ENCODE data around the gene ARSA. TPM values are rescaled to one million over a fixed set of nuclear protein-coding genes. Genes with fewer than 3 reads are reported as not detected.

The ARSA gene
- total RNA-seq, 4 donors from 2014 or later, result 23.3 to 51.8 (median 30.4) TPM

GRCh38 chr22:50604256-50605001 lies 23.5 kb downstream of the ARSA start:
- 57 to 75% methylated on average over 61 to 77 of the region's 103 CpGs for WGBS, 2 donors
- TF ChIP-seq CTCF (IDR thresholded peaks at IDR 0.05) (no peak), POLR2A (IDR thresholded peaks at IDR 0.05) (no peak)
- intact Hi-C loops (cut with DNase I; ENCODE audit: low total_unique reads), result no loop called here
- no peak for DNase-seq (ENCODE audit: low spot score in 2 of 2)
- H3K4me3 ChIP-seq (ENCODE audit: low read depth, poor library complexity, severe bottlenecking), result no peak overlapping the region

- 22% methylated on average over 16 of the region's 70 CpGs; no CpG with 5 or more reads in 1 of the 2 donors for WGBS, 2 donors
- DNase-seq (ENCODE audit: low spot score in 2 of 2), result no peak
- intact Hi-C loops (cut with DNase I; ENCODE audit: low total_unique reads), result no loop called here
- no peak for TF ChIP-seq CTCF (IDR thresholded peaks at IDR 0.05)
- no peak for TF ChIP-seq POLR2A (IDR thresholded peaks at IDR 0.05)
- H3K4me3 ChIP-seq (ENCODE audit: low read depth, poor library complexity, severe bottlenecking), result no peak overlapping the region
Observed at GRCh38 chr22:50603511-50604255, 24.3 kb downstream of the ARSA start.

- DNase-seq (ENCODE audit: low spot score in 2 of 2), result no peak
- intact Hi-C loops (cut with DNase I; ENCODE audit: low total_unique reads), result no loop called here
- no peak overlapping the region for H3K4me3 ChIP-seq (ENCODE audit: low read depth, poor library complexity, severe bottlenecking)
- 4 to 10% methylated on average over 2 of the region's 2 CpGs for WGBS, 2 donors
- TF ChIP-seq POLR2A (IDR thresholded peaks at IDR 0.05), result no peak
- no peak for TF ChIP-seq CTCF (IDR thresholded peaks at IDR 0.05)
Observed at GRCh38 chr22:50602338-50602700, 25.6 kb downstream of the ARSA start.

- intact Hi-C loops (cut with DNase I; ENCODE audit: low total_unique reads), result no loop called here
- no peak for DNase-seq (ENCODE audit: low spot score in 2 of 2)
- TF ChIP-seq POLR2A (IDR thresholded peaks at IDR 0.05) (no peak), CTCF (IDR thresholded peaks at IDR 0.05) (no peak)
- 54 to 61% methylated on average over 11 to 12 of the region's 12 CpGs for WGBS, 2 donors
- H3K4me3 ChIP-seq (ENCODE audit: low read depth, poor library complexity, severe bottlenecking), result no peak overlapping the region
Observed at GRCh38 chr22:50601669-50602337, 26.1 kb downstream of the ARSA start.

GRCh38 chr22:50600967-50601668 lies 26.8 kb downstream of the ARSA start:
- 14 to 22% methylated on average over 23 to 34 of the region's 52 CpGs for WGBS, 2 donors
- TF ChIP-seq CTCF (IDR thresholded peaks at IDR 0.05) (no peak), POLR2A (IDR thresholded peaks at IDR 0.05) (no peak)
- DNase-seq (ENCODE audit: low spot score in 2 of 2), result no peak
- intact Hi-C loops (cut with DNase I; ENCODE audit: low total_unique reads), result no loop called here
- H3K4me3 ChIP-seq (ENCODE audit: low read depth, poor library complexity, severe bottlenecking), result no peak overlapping the region
